Measurements from ENCODE around the gene KRTAP16-1.
"Not testable (repeated sequence)": the region's sequence is repeated elsewhere in the genome, so short reads cannot be mapped to it uniquely, and the experiment has no call there.

The KRTAP16-1 gene

GRCh38 chr17:41284043-41284442, 25.1 kb downstream of the KRTAP16-1 start:
- Histone ChIP-seq H3K36me3 (ENCODE audit: control insufficient read depth, insufficient read depth, low read length) (no peaks in the 10 kb centered on the region), H3K27me3 (ENCODE audit: control insufficient read depth, insufficient read depth, low read length) (no peaks in the 10 kb centered on the region), H3K9ac (ENCODE audit: low read depth, low read length) (no peak overlapping the region), H3K4me3 (ENCODE audit: low read depth, low read length) (no peak overlapping the region), H3K4me1 (ENCODE audit: control insufficient read depth, insufficient read depth, low read length) (no peaks in the 10 kb centered on the region), H3K9me3 (ENCODE audit: control insufficient read depth, insufficient read depth, low read length) (no peaks in the 10 kb centered on the region)

- Histone ChIP-seq H3K36me3 (ENCODE audit: control insufficient read depth, insufficient read depth, low read length) (no peaks in the 10 kb centered on the region), H3K4me1 (ENCODE audit: control insufficient read depth, insufficient read depth, low read length) (no peaks in the 10 kb centered on the region), H3K9me3 (ENCODE audit: control insufficient read depth, insufficient read depth, low read length) (no peaks in the 10 kb centered on the region), H3K4me3 (ENCODE audit: low read depth, low read length) (no peak overlapping the region), H3K27me3 (ENCODE audit: control insufficient read depth, insufficient read depth, low read length) (no peaks in the 10 kb centered on the region), H3K9ac (ENCODE audit: low read depth, low read length) (no peak overlapping the region)
Observed at GRCh38 chr17:41278176-41278955, 30.7 kb downstream of the KRTAP16-1 start.

GRCh38 chr17:41275648-41276190, 33.4 kb downstream of the KRTAP16-1 start, which contains the start of gene KRTAP9-7:
KRTAP9-7 (plus strand) TSS chr17:41275698; CDS start chr17:41275698, 0 bp downstream.
- not testable (repeated sequence) for H3K36me3 ChIP-seq (ENCODE audit: control insufficient read depth, insufficient read depth, low read length)

GRCh38 chr17:41271858-41272257, 37.3 kb downstream of the KRTAP16-1 start:
- H3K9me3 ChIP-seq (ENCODE audit: control insufficient read depth, insufficient read depth, low read length) = no peaks in the 10 kb centered on the region
- H3K4me3 ChIP-seq (ENCODE audit: low read depth, low read length) = no peak overlapping the region
- no peaks in the 10 kb centered on the region for H3K4me1 ChIP-seq (ENCODE audit: control insufficient read depth, insufficient read depth, low read length)
- H3K36me3 ChIP-seq (ENCODE audit: control insufficient read depth, insufficient read depth, low read length) = no peaks in the 10 kb centered on the region
- no peak overlapping the region for H3K9ac ChIP-seq (ENCODE audit: low read depth, low read length)
- H3K27me3 ChIP-seq (ENCODE audit: control insufficient read depth, insufficient read depth, low read length) = no peaks in the 10 kb centered on the region

More at GRCh38 chr17:41275648-41276190, 33.4 kb downstream of the KRTAP16-1 start, which contains the start of gene KRTAP9-7:
- not testable (repeated sequence) for H3K9ac ChIP-seq (ENCODE audit: low read depth, low read length); H3K4me3 ChIP-seq (ENCODE audit: low read depth, low read length); H3K9me3 ChIP-seq (ENCODE audit: control insufficient read depth, insufficient read depth, low read length); H3K4me1 ChIP-seq (ENCODE audit: control insufficient read depth, insufficient read depth, low read length); H3K27me3 ChIP-seq (ENCODE audit: control insufficient read depth, insufficient read depth, low read length)

GRCh38 chr17:41271323-41271722, 37.8 kb downstream of the KRTAP16-1 start:
- not testable (repeated sequence) for H3K4me3 ChIP-seq (ENCODE audit: low read depth, low read length); H3K9me3 ChIP-seq (ENCODE audit: control insufficient read depth, insufficient read depth, low read length); H3K27me3 ChIP-seq (ENCODE audit: control insufficient read depth, insufficient read depth, low read length); H3K36me3 ChIP-seq (ENCODE audit: control insufficient read depth, insufficient read depth, low read length); H3K9ac ChIP-seq (ENCODE audit: low read depth, low read length); H3K4me1 ChIP-seq (ENCODE audit: control insufficient read depth, insufficient read depth, low read length)

- Histone ChIP-seq H3K4me1 (ENCODE audit: control insufficient read depth, insufficient read depth, low read length) (no peaks in the 10 kb centered on the region), H3K27me3 (ENCODE audit: control insufficient read depth, insufficient read depth, low read length) (no peaks in the 10 kb centered on the region), H3K9me3 (ENCODE audit: control insufficient read depth, insufficient read depth, low read length) (no peaks in the 10 kb centered on the region), H3K4me3 (ENCODE audit: low read depth, low read length) (no peak overlapping the region), H3K36me3 (ENCODE audit: control insufficient read depth, insufficient read depth, low read length) (no peaks in the 10 kb centered on the region), H3K9ac (ENCODE audit: low read depth, low read length) (no peak overlapping the region)
Observed at GRCh38 chr17:41267711-41268110, 41.4 kb downstream of the KRTAP16-1 start.

GRCh38 chr17:41265078-41265477, 44.0 kb downstream of the KRTAP16-1 start, which contains the start of gene KRTAP9-6:
KRTAP9-6 (plus strand) TSS chr17:41265378; CDS start chr17:41265378, 0 bp downstream.
- no peaks in the 10 kb centered on the region for H3K36me3 ChIP-seq (ENCODE audit: control insufficient read depth, insufficient read depth, low read length)
- no peaks in the 10 kb centered on the region for H3K27me3 ChIP-seq (ENCODE audit: control insufficient read depth, insufficient read depth, low read length)
- H3K9ac ChIP-seq (ENCODE audit: low read depth, low read length) = no peak within 1 kb of the TSS
- H3K9me3 ChIP-seq (ENCODE audit: control insufficient read depth, insufficient read depth, low read length) = no peaks in the 10 kb centered on the region
- no peak within 1 kb of the TSS for H3K4me3 ChIP-seq (ENCODE audit: low read depth, low read length)
- no peaks in the 10 kb centered on the region for H3K4me1 ChIP-seq (ENCODE audit: control insufficient read depth, insufficient read depth, low read length)

GRCh38 chr17:41264599-41264998, 44.5 kb downstream of the KRTAP16-1 start:
- Histone ChIP-seq H3K36me3 (ENCODE audit: control insufficient read depth, insufficient read depth, low read length) (no peaks in the 10 kb centered on the region), H3K27me3 (ENCODE audit: control insufficient read depth, insufficient read depth, low read length) (no peaks in the 10 kb centered on the region), H3K9me3 (ENCODE audit: control insufficient read depth, insufficient read depth, low read length) (no peaks in the 10 kb centered on the region), H3K9ac (ENCODE audit: low read depth, low read length) (no peak overlapping the region), H3K4me1 (ENCODE audit: control insufficient read depth, insufficient read depth, low read length) (no peaks in the 10 kb centered on the region), H3K4me3 (ENCODE audit: low read depth, low read length) (no peak overlapping the region)

GRCh38 chr17:41263212-41263611, 45.9 kb downstream of the KRTAP16-1 start:
- Histone ChIP-seq H3K4me1 (ENCODE audit: control insufficient read depth, insufficient read depth, low read length) (no peaks in the 10 kb centered on the region), H3K9ac (ENCODE audit: low read depth, low read length) (no peak overlapping the region), H3K36me3 (ENCODE audit: control insufficient read depth, insufficient read depth, low read length) (no peaks in the 10 kb centered on the region), H3K27me3 (ENCODE audit: control insufficient read depth, insufficient read depth, low read length) (no peaks in the 10 kb centered on the region), H3K9me3 (ENCODE audit: control insufficient read depth, insufficient read depth, low read length) (no peaks in the 10 kb centered on the region), H3K4me3 (ENCODE audit: low read depth, low read length) (no peak overlapping the region)

- Histone ChIP-seq H3K4me3 (ENCODE audit: low read depth, low read length) (no peak overlapping the region), H3K36me3 (ENCODE audit: control insufficient read depth, insufficient read depth, low read length) (no peaks in the 10 kb centered on the region), H3K9ac (ENCODE audit: low read depth, low read length) (no peak overlapping the region), H3K9me3 (ENCODE audit: control insufficient read depth, insufficient read depth, low read length) (no peaks in the 10 kb centered on the region), H3K27me3 (ENCODE audit: control insufficient read depth, insufficient read depth, low read length) (no peaks in the 10 kb centered on the region), H3K4me1 (ENCODE audit: control insufficient read depth, insufficient read depth, low read length) (no peaks in the 10 kb centered on the region)
Observed at GRCh38 chr17:41258406-41258805, 50.7 kb downstream of the KRTAP16-1 start.
